Measurements from ENCODE around the gene ALOX15. TPM values are rescaled to one million over a fixed set of nuclear protein-coding genes. Genes with fewer than 3 reads are reported as not detected.

ALOX15 gene
- total RNA-seq, 1 donor from 2014 or later: not detected

- no peak for DNase-seq (ENCODE audit: low read depth)
- H3K4me3 ChIP-seq (ENCODE audit: low read depth, low read length): no peak overlapping the region
- TF ChIP-seq, protein P1, sequence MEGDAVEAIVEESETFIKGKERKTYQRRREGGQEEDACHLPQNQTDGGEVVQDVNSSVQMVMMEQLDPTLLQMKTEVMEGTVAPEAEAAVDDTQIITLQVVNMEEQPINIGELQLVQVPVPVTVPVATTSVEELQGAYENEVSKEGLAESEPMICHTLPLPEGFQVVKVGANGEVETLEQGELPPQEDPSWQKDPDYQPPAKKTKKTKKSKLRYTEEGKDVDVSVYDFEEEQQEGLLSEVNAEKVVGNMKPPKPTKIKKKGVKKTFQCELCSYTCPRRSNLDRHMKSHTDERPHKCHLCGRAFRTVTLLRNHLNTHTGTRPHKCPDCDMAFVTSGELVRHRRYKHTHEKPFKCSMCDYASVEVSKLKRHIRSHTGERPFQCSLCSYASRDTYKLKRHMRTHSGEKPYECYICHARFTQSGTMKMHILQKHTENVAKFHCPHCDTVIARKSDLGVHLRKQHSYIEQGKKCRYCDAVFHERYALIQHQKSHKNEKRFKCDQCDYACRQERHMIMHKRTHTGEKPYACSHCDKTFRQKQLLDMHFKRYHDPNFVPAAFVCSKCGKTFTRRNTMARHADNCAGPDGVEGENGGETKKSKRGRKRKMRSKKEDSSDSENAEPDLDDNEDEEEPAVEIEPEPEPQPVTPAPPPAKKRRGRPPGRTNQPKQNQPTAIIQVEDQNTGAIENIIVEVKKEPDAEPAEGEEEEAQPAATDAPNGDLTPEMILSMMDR (conservative IDR thresholded peaks at IDR 0.05; ENCODE audit: low read depth, low read length): no peak
These were observed 58.3 kb downstream of the ALOX15 start for GRCh38 chr17:4583206-4583605.

DNA sequence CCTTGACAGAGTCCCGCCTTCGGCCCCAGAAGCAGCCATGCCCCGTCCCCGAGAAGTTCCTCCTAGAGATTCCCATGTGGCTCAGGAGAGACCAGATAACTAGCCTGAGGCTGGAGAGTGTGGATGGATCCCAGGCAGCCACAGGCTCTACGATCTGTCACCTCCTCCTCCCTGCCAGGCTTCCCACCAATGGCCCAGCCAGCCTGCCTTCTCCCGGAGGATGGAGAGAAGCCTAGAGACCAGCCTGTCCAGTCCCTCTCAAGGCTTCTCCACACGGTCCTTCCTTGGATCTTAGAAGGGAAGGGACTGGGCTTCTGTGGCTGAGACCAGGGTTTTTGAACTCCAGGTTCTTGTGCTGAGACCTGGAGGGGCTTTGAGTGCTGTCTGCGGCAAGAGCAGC lies 58.8 kb downstream of the ALOX15 start:
- no peak for DNase-seq (ENCODE audit: low read depth)
- TF ChIP-seq, protein P1 (conservative IDR thresholded peaks at IDR 0.05; ENCODE audit: low read depth, low read length): no peak
- H3K4me3 ChIP-seq (ENCODE audit: low read depth, low read length): no peak overlapping the region

GRCh38 chr17:4582101-4582501 lies 59.4 kb downstream of the ALOX15 start:
- DNase-seq (ENCODE audit: low read depth): no peak
- no peak overlapping the region for H3K4me3 ChIP-seq (ENCODE audit: low read depth, low read length)
- TF ChIP-seq, protein P1 (conservative IDR thresholded peaks at IDR 0.05; ENCODE audit: low read depth, low read length): no peak

Other genes with a start within 250 kb of the ALOX15 start
- 0.75 and 3.0 TPM in 2 replicates for gene SPNS3, start 207.7 kb downstream of the ALOX15 start, total RNA-seq
- gene SPNS2, start 142.8 kb downstream of the ALOX15 start, total RNA-seq: 110 and 162 TPM in 2 replicates
- 70.9 and 140 TPM in 2 replicates for gene MYBBP1A, start 86.3 kb downstream of the ALOX15 start, total RNA-seq
- 0.80 and 0.86 TPM in 2 replicates for gene GGT6, start 81.1 kb downstream of the ALOX15 start, total RNA-seq
- 0.07 and 1.3 TPM in 2 replicates for gene SMTNL2, start 57.1 kb downstream of the ALOX15 start, total RNA-seq
- 25.8 and 55.9 TPM in 2 replicates for gene PELP1, start 62.5 kb upstream of the ALOX15 start, total RNA-seq
- 19.9 and 20.0 TPM in 2 replicates for gene ARRB2, start 69.0 kb upstream of the ALOX15 start, total RNA-seq
- 26.6 and 27.2 TPM in 2 replicates for gene MED11, start 89.8 kb upstream of the ALOX15 start, total RNA-seq
- 0.36 and 1.5 TPM in 2 replicates for gene ZMYND15, start 98.2 kb upstream of the ALOX15 start, total RNA-seq
- 19.0 and 32.3 TPM in 2 replicates for gene CXCL16, start 98.2 kb upstream of the ALOX15 start, total RNA-seq
- not detected in 2 replicates for gene TM4SF5, start 130.2 kb upstream of the ALOX15 start, total RNA-seq
- gene VMO1, start 144.7 kb upstream of the ALOX15 start, total RNA-seq: not detected in 2 replicates
- not detected in 2 replicates for gene GLTPD2, start 147.3 kb upstream of the ALOX15 start, total RNA-seq
- gene PSMB6, start 154.5 kb upstream of the ALOX15 start, total RNA-seq: 264 and 337 TPM in 2 replicates
- gene PLD2, start 165.5 kb upstream of the ALOX15 start, total RNA-seq: 15.7 and 19.5 TPM in 2 replicates
- gene MINK1, start 191.7 kb upstream of the ALOX15 start, total RNA-seq: 20.5 and 39.9 TPM in 2 replicates

Data from epithelial cell of proximal tubule (primary cell).